PC-3 (cell line): Measurements from ENCODE around the gene PDE6G. TPM values are rescaled to one million over a fixed set of nuclear protein-coding genes. Genes with fewer than 3 reads are reported as not detected.

ENCODE experiments used
- ATAC-seq: fragments of 200-7000 bp; cut with Tn5 transposase; 2 replicates; pipeline ENCODE4 v1.9.1; 2020; ENCODE audit warnings: mild to moderate bottlenecking, moderate library complexity
- BruUV-seq: library from RNA; stranded (reverse); fragments of 400-500 nt; replicated peaks from 2 replicates; lab custom pipeline; 2021; lab: Mats Ljungman, UMichigan
- CTCF ChIA-PET: fragments of 300-600 bp; sonication (Branson Sonifier 250); formaldehyde crosslinking; loops from one replicate; lab custom pipeline; 2022; ENCODE audit warnings: antibody characterized with exemption; lab: Charles Lee
- POLR2A ChIA-PET: fragments of 300-600 bp; sonication (Branson Sonifier 250); formaldehyde crosslinking; loops from one replicate; lab custom pipeline; 2022; ENCODE audit warnings: antibody characterized with exemption; ENCODE audit not compliant: unreplicated experiment; lab: Charles Lee
- DNase-seq: peaks from one replicate; pipeline ENCODE4 v3.0.0-alpha.2; 2015
- H2AFZ ChIP-seq: fragments of 300-600 bp; sonication (generic); 2 replicates; pipeline ENCODE4 v1.6.0; 2016; ENCODE audit warnings: antibody characterized with exemption, low read length
- H3F3A ChIP-seq: fragments of 300-600 bp; sonication (generic); one replicate; pipeline ENCODE4 v1.6.0; 2017; ENCODE audit warnings: antibody characterized with exemption, low read length, control low read depth, mild to moderate bottlenecking; ENCODE audit not compliant: unreplicated experiment
- H3K27ac ChIP-seq: fragments of 300-600 bp; sonication (generic); 2 replicates; pipeline ENCODE4 v1.5.1; 2016; ENCODE audit warnings: mild to moderate bottlenecking, low read length
- H3K27me3 ChIP-seq: fragments of 300-600 bp; sonication (generic); 2 replicates; pipeline ENCODE4 v1.6.1; 2016; ENCODE audit warnings: low read length, mixed read lengths
- H3K36me3 ChIP-seq: fragments of 300-600 bp; sonication (generic); 2 replicates; pipeline ENCODE4 v1.6.1; 2016; ENCODE audit warnings: low read depth, mixed run types, low read length, mixed read lengths
- H3K4me1 ChIP-seq: fragments of 300-600 bp; sonication (generic); 2 replicates; pipeline ENCODE4 v1.5.1; 2016; ENCODE audit warnings: low read length; ENCODE audit not compliant: insufficient read depth
- H3K4me2 ChIP-seq: fragments of 300-600 bp; sonication (generic); 2 replicates; pipeline ENCODE4 v1.6.0; 2016; ENCODE audit warnings: low read length
- H3K4me3 ChIP-seq: fragments of 300-600 bp; sonication (generic); 2 replicates; pipeline ENCODE4 v1.5.1; 2016; ENCODE audit warnings: mild to moderate bottlenecking, low read length, mixed read lengths
- H3K79me2 ChIP-seq: fragments of 300-600 bp; sonication (generic); 2 replicates; pipeline ENCODE4 v1.6.1; 2017; ENCODE audit warnings: low read length, mixed read lengths
- H3K9ac ChIP-seq: fragments of 300-600 bp; sonication (generic); 2 replicates; pipeline ENCODE4 v1.6.0; 2016; ENCODE audit warnings: mild to moderate bottlenecking, low read length
- H3K9me2 ChIP-seq: fragments of 300-600 bp; sonication (generic); replicated peaks from 2 replicates; pipeline ENCODE4 v1.6.1; 2016; ENCODE audit warnings: mixed run types, low read length, mixed read lengths
- H3K9me3 ChIP-seq: fragments of 300-600 bp; sonication (generic); 2 replicates; pipeline ENCODE4 v1.6.1; 2016; ENCODE audit warnings: low read length, mixed read lengths
- H4K20me1 ChIP-seq: fragments of 300-600 bp; sonication (generic); 2 replicates; pipeline ENCODE4 v1.6.1; 2016; ENCODE audit warnings: low read length, mixed read lengths
- EZH2 ChIP-seq: fragments of 300-600 bp; sonication (generic); IDR thresholded peaks from one replicate; pipeline ENCODE4 v1.6.1; 2017; ENCODE audit warnings: antibody characterized with exemption, mild to moderate bottlenecking, low read length; ENCODE audit not compliant: unreplicated experiment
- EZH2phosphoT487 ChIP-seq: fragments of 300-600 bp; sonication (generic); IDR thresholded peaks from 2 replicates; pipeline ENCODE4 v1.6.1; 2018; ENCODE audit warnings: mild to moderate bottlenecking, antibody characterized with exemption, low read length, borderline replicate concordance
- intact Hi-C: fragments of 100-400 bp; cut with micrococcal nuclease; formaldehyde crosslinking; loops from 2 replicates; pipeline ENCODE4 v1.9.0; 2023
- total RNA-seq: library from RNA; depleted of rRNA; stranded (reverse); fragments of >200 nt; gene quantifications from 2 replicates; pipeline ENCODE4 v1.2.3, GENCODE V29; 2014
- TF ChIP-seq, protein P1 (sequence below): fragments of 300-600 bp; sonication (generic); conservative IDR thresholded peaks from 2 replicates; pipeline ENCODE4 v1.5.1; 2017; ENCODE audit warnings: antibody characterized with exemption, low read depth, mild to moderate bottlenecking, low read length

PDE6G gene
- total RNA-seq, 1 experiment from 2014 or later, result not detected

DNA sequence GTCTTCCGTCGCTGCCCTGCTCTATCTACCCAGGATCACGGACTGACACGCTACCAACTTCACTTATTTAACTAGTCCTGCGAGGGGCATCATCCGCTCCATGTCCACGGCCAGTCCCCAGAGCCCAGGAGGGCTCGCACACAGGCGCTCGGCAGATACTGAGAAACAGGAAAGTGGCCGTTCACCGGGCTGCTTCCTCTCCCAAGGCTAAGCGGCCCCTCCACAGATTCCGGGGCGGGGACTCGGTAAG is 9.7 kb upstream of the PDE6G start:
- ChIA-PET CTCF (no interaction called here), POLR2A (interaction anchor here (0.5 kb wide), 1 partner anchor 95 kb away, joined by 3 read pairs; no protein-coding TSS in a partner anchor)
- Histone ChIP-seq H4K20me1 (no peaks in the 10 kb centered on the region), H3K36me3 (peaks cover 15% of the 10 kb centered on the region), H3K9ac (peak overlapping the region; percentile 98), H3K4me2 (peak overlapping the region; percentile 100), H3K4me3 (peak overlapping the region; percentile 93), H3K27ac (peak overlapping the region; percentile 69), H3K4me1 (peaks cover 35% of the 10 kb centered on the region), H3K9me3 (no peaks in the 10 kb centered on the region), H3F3A (no peaks in the 10 kb centered on the region), H3K9me2 (no peaks in the 10 kb centered on the region), H3K27me3 (no peaks in the 10 kb centered on the region), H2AFZ (peak overlapping the region; percentile 71), H3K79me2 (peaks cover 56% of the 10 kb centered on the region)
- no peak for DNase-seq
- intact Hi-C loops, result loop anchor here (2.0 kb wide), 1 partner anchor 29 kb away; the partner anchor contains the start of genes NPLOC4 and TSPAN10
- TSS peak; percentile 70 for BruUV-seq
- TF ChIP-seq, protein P1, sequence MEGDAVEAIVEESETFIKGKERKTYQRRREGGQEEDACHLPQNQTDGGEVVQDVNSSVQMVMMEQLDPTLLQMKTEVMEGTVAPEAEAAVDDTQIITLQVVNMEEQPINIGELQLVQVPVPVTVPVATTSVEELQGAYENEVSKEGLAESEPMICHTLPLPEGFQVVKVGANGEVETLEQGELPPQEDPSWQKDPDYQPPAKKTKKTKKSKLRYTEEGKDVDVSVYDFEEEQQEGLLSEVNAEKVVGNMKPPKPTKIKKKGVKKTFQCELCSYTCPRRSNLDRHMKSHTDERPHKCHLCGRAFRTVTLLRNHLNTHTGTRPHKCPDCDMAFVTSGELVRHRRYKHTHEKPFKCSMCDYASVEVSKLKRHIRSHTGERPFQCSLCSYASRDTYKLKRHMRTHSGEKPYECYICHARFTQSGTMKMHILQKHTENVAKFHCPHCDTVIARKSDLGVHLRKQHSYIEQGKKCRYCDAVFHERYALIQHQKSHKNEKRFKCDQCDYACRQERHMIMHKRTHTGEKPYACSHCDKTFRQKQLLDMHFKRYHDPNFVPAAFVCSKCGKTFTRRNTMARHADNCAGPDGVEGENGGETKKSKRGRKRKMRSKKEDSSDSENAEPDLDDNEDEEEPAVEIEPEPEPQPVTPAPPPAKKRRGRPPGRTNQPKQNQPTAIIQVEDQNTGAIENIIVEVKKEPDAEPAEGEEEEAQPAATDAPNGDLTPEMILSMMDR, result no peak
- no peak for TF ChIP-seq EZH2
- no peak for TF ChIP-seq EZH2phosphoT487
- peak; percentile 5 for ATAC-seq

DNA sequence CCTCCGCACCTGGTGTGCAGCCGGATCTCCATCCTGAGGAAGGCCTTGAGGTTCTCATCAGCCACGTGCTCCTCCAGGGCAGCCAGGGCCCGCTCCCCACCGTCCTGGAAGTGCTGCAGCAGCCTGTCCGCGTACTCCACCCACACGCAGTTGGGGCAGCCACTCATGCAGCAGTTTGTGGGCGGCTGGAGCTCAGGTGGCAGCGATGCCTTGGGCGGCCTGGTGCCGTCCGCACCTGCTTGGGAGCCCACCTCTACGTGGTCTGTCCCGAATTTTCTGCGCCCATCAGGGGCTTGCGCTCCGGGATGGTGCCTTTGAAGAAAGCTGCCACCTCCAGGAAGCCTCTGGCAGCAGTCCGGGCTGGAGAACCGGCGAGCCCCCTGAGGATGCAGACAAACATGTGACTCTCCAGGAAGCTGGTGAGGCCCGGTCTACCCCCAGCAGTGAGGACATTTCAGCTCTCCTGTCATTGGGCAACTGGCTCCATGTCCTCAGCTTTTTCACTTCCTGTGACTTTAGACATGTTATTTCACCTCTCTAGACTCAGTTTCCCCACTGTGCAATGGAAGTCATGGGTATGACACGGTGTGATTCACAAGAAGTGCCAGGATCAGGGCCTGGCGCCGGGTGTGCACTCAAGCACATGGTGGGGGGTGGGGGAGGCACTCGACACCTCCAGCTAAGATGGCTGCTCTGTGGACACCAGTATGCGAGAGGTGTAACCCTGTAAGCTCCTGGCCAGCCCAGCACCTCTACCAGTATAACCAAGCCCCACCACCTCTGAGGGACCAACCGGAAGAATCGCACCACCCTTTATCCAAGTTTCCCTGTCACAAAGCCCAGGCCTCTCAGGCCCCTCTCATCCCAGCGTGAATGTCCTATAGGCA is 9.1 kb upstream of the PDE6G start:
- TF ChIP-seq EZH2phosphoT487 (no peak), EZH2 (no peak)
- TF ChIP-seq, protein P1, result no peak
- BruUV-seq, result no TSS peak
- ChIA-PET POLR2A (no interaction called here), CTCF (no interaction called here)
- Histone ChIP-seq H3K9me3 (no peaks in the 10 kb centered on the region), H3K4me3 (peak overlapping the region; percentile 93), H3K27ac (peak overlapping the region; percentile 69), H2AFZ (peak overlapping the region; percentile 71), H3K9ac (peak overlapping the region; percentile 98), H3K9me2 (no peaks in the 10 kb centered on the region), H3K79me2 (peaks cover 55% of the 10 kb centered on the region), H3K4me1 (peaks cover 35% of the 10 kb centered on the region), H3F3A (no peaks in the 10 kb centered on the region), H4K20me1 (no peaks in the 10 kb centered on the region), H3K4me2 (peak overlapping the region; percentile 100), H3K36me3 (peaks cover 14% of the 10 kb centered on the region), H3K27me3 (no peaks in the 10 kb centered on the region)
- DNase-seq (peak; percentile 9), ATAC-seq (peak; percentile 5)
- intact Hi-C loops, result loop anchor here (2.0 kb wide), 1 partner anchor 29 kb away; the partner anchor contains the start of genes NPLOC4 and TSPAN10

DNA sequence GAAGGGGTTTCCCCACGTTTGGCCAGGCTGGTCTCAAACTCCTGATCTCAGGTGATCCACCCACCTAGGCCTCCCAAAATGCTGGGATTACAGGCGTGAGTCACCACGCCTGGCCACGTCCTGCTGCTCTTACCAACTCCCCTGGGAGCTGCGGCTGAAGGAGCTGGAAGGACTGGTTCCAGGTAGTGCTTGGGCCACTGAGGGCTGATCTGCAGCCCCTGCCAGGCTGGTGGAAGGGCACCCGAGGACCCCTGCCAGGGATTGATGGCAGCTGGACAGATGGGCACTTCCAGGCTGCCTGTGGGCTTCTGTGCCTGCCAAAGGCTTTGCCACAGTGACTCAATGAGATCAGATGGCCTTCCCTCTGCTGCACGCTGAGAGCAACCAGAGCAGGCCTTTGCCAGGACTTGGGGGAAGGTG is 7.7 kb upstream of the PDE6G start:
- ChIA-PET POLR2A (no interaction called here), CTCF (no interaction called here)
- no peaks in the 10 kb centered on the region for H3K9me3 ChIP-seq
- H3F3A ChIP-seq, result no peaks in the 10 kb centered on the region
- no peak overlapping the region for H2AFZ ChIP-seq
- no peak overlapping the region for H3K27ac ChIP-seq
- peaks cover 41% of the 10 kb centered on the region for H3K79me2 ChIP-seq
- H3K36me3 ChIP-seq, result peaks cover 4% of the 10 kb centered on the region; the same call in 1 of the 2 replicates
- H3K9me2 ChIP-seq, result no peaks in the 10 kb centered on the region
- H3K4me3 ChIP-seq, result no peak overlapping the region
- DNase-seq (peak; percentile 65), ATAC-seq (no peak)
- no peaks in the 10 kb centered on the region for H3K27me3 ChIP-seq
- TF ChIP-seq EZH2, result no peak
- peaks cover 46% of the 10 kb centered on the region for H3K4me1 ChIP-seq
- intact Hi-C loops, result no loop called here
- H3K9ac ChIP-seq, result no peak overlapping the region
- BruUV-seq, result no TSS peak
- H3K4me2 ChIP-seq, result no peak overlapping the region
- no peaks in the 10 kb centered on the region for H4K20me1 ChIP-seq
